SJSA1 (cell line): Measurements from ENCODE around the gene MMAB. TPM values are rescaled to one million over a fixed set of nuclear protein-coding genes. Genes with fewer than 3 reads are reported as not detected.

Experiments used
- DNase-seq, 2 experiments: peaks; one replicate each; pipeline ENCODE4 v3.0.0-alpha.2; 2015 to 2020; ENCODE audit warnings: low spot score in 2 of 2, low read depth in 1 of 2
- H3K27ac ChIP-seq: fragments of 250-450 bp; sonication (Bioruptor Pico); 2 replicates; pipeline ENCODE4 v1.5.1; 2020; ENCODE audit warnings: mild to moderate bottlenecking, moderate library complexity
- H3K27me3 ChIP-seq: fragments of 250-450 bp; sonication (Bioruptor Pico); replicated peaks from 2 replicates; pipeline ENCODE4 v1.5.1; 2020; ENCODE audit warnings: mild to moderate bottlenecking, moderate library complexity
- H3K36me3 ChIP-seq: fragments of 250-450 bp; sonication (Bioruptor Pico); 2 replicates; pipeline ENCODE4 v1.5.1; 2020; ENCODE audit warnings: mild to moderate bottlenecking
- H3K4me1 ChIP-seq: fragments of 250-450 bp; sonication (Bioruptor Pico); replicated peaks from 2 replicates; pipeline ENCODE4 v1.6.1; 2021; ENCODE audit warnings: mild to moderate bottlenecking
- H3K4me3 ChIP-seq: fragments of 250-450 bp; sonication (Bioruptor Pico); 2 replicates; pipeline ENCODE4 v1.5.1; 2020; ENCODE audit warnings: mild to moderate bottlenecking
- H3K9me3 ChIP-seq: fragments of 250-450 bp; sonication (Bioruptor Pico); replicated peaks from 2 replicates; pipeline ENCODE4 v1.5.1; 2020; ENCODE audit warnings: mild to moderate bottlenecking
- total RNA-seq: library from RNA; depleted of rRNA; stranded (reverse); fragments of >200 nt; shearing (Covaris generic); gene quantifications from 2 replicates; pipeline ENCODE4 v1.2.3, GENCODE V29; 2014

MMAB gene
- total RNA-seq, 1 experiment from 2014 or later = 33.3 TPM

DNA sequence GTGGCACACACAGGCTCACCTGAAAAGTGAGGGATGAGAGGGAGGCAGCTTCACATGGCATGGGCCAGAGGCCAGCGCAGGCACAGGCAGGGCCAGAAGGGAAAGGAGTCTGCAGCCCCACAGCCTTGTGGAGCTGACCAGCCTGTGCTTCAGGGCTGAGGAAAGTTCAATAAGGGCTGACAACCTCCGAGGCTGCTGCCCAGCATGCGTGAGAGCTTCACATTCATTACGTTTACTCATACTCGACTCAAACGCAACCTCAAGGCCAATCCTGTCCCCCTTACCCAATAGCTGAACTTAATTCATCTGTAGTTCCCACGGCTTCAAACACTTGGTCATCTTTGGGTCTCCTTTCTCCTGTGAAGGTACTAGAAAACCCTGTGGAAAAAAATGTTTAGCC, 4.8 kb downstream of the MMAB start:
- DNase-seq = no peak
- Histone ChIP-seq H3K36me3 (peaks cover 7% of the 10 kb centered on the region), H3K4me1 (peaks cover 9% of the 10 kb centered on the region), H3K4me3 (no peak overlapping the region), H3K9me3 (no peaks in the 10 kb centered on the region), H3K27ac (no peak overlapping the region), H3K27me3 (no peaks in the 10 kb centered on the region)

DNA sequence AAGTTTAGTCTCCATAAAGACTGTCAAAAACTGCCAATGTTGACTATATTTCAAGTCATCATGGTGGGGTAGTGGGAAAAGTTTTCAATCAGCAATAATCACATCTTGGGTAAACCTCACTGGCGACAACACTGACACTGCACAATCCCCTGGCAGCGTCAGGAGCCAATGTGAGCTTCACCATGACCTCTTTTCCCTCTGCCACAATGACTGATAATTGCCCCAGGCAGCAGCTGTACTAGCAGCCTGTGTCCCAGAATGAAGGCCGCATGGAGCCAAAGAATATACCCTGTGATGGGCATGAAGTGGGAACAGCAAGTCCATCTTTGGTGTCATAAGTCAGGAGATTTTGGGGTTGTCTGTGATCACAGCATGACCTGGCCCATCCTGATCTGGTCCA, 5.3 kb downstream of the MMAB start:
- H3K36me3 ChIP-seq = peaks cover 9% of the 10 kb centered on the region
- no peak overlapping the region for H3K27ac ChIP-seq
- peaks cover 6% of the 10 kb centered on the region for H3K4me1 ChIP-seq
- no peak overlapping the region for H3K4me3 ChIP-seq
- no peaks in the 10 kb centered on the region for H3K27me3 ChIP-seq
- no peaks in the 10 kb centered on the region for H3K9me3 ChIP-seq
- DNase-seq = no peak

- DNase-seq = no peak
- Histone ChIP-seq H3K36me3 (peaks cover 9% of the 10 kb centered on the region), H3K27ac (no peak overlapping the region), H3K27me3 (no peaks in the 10 kb centered on the region), H3K4me3 (no peak overlapping the region), H3K9me3 (no peaks in the 10 kb centered on the region), H3K4me1 (no peaks in the 10 kb centered on the region)
These were observed 6.0 kb downstream of the MMAB start for GRCh38 chr12:109567296-109567695.

- H3K27me3 ChIP-seq = no peaks in the 10 kb centered on the region
- no peaks in the 10 kb centered on the region for H3K9me3 ChIP-seq
- no peak for DNase-seq
- H3K27ac ChIP-seq = no peak overlapping the region
- no peak overlapping the region for H3K4me3 ChIP-seq
- H3K4me1 ChIP-seq = no peaks in the 10 kb centered on the region
- peaks cover 9% of the 10 kb centered on the region for H3K36me3 ChIP-seq
These were observed 6.9 kb downstream of the MMAB start for GRCh38 chr12:109566424-109566823.

DNA sequence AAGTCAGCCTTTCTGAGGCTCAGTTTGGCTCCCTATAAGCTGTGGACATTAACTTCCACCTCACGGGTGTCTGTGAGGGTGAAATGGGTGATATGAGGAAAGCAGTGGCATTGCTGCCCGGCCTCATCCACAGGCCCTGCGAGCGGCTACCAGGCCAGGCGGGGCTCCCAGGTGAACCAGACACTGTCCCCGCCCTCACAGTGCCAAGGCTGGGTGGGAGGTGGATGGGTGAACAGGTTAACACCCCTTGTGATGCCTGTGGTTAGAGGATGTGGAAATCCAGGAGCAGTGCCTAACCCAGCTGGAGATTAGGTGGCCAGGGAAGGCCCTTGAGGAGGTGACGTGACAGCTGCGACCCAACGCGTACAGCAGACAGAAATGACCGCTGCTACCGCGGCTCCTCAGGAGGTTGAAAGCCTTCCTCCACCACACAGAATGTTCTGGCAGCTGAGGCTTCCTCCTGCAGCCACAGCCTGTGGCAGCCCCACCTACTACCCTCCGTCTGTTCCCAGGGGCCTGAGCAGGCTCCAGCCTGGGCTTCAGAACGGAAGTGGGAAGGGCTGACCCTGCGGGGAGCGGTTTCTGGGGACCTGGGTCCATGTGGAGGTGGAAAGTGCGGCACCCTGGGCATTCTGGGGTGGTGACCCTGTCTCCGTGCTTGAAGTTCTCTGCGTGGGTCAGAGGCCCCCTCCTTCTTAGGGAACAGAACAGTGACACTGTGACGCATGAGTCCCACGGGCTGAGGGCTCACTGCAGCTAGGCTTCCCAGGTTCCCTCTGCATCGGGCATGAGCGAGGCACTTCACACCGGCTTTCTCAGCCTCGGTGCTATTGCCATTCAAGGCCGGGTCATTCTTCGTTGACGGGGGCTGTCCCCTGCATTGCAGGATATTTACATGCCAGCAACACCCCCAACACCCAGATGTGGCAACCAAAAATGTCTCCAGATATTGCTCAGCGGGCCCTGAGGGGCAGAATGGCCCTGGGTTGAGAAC, 9.7 kb downstream of the MMAB start:
- Histone ChIP-seq H3K27me3 (no peaks in the 10 kb centered on the region), H3K36me3 (peaks cover 9% of the 10 kb centered on the region), H3K9me3 (no peaks in the 10 kb centered on the region), H3K27ac (no peak overlapping the region), H3K4me3 (no peak overlapping the region), H3K4me1 (no peaks in the 10 kb centered on the region)
- DNase-seq = no peak

DNA sequence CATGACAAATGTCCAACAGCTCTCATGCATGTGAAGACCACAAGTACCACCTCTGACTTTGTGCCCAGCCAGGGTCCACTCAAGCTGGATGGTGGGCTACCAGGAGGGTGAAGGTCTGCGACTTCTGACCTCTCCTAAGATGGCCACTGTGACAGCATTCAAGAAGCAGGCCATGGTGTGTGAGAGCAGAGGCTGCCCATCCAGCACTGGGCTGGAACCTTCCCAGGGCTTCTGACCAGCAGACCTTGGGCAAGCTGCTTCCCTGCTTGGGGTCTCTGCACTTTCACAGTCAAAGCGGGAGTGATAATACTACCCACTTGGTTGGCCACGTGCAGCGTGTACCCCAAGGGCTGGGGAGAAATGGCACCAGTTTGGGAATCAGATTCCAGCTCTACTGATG, 10.4 kb downstream of the MMAB start:
- H3K36me3 ChIP-seq = peaks cover 5% of the 10 kb centered on the region; the same call in 1 of the 2 replicates
- no peak for DNase-seq
- H3K4me3 ChIP-seq = no peak overlapping the region
- no peak overlapping the region for H3K27ac ChIP-seq
- no peaks in the 10 kb centered on the region for H3K9me3 ChIP-seq
- H3K4me1 ChIP-seq = no peaks in the 10 kb centered on the region
- H3K27me3 ChIP-seq = no peaks in the 10 kb centered on the region

DNA sequence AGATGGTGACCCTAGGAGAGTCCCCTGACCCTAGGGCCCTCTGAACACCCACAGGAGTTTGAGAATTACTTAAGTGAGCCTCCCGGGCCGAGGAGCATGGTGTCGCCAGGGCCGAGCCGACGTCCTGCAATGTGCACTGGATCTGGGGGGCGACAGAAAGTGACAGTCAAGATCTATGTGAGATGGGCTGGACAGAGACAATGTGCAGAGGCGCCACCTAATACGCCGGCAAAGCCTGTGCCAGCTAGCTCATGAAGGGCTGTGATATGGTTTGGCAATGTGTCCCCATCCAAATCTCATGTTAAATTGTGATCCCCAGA, 11.6 kb downstream of the MMAB start:
- peaks cover 5% of the 10 kb centered on the region; the same call in 1 of the 2 replicates for H3K36me3 ChIP-seq

DNA sequence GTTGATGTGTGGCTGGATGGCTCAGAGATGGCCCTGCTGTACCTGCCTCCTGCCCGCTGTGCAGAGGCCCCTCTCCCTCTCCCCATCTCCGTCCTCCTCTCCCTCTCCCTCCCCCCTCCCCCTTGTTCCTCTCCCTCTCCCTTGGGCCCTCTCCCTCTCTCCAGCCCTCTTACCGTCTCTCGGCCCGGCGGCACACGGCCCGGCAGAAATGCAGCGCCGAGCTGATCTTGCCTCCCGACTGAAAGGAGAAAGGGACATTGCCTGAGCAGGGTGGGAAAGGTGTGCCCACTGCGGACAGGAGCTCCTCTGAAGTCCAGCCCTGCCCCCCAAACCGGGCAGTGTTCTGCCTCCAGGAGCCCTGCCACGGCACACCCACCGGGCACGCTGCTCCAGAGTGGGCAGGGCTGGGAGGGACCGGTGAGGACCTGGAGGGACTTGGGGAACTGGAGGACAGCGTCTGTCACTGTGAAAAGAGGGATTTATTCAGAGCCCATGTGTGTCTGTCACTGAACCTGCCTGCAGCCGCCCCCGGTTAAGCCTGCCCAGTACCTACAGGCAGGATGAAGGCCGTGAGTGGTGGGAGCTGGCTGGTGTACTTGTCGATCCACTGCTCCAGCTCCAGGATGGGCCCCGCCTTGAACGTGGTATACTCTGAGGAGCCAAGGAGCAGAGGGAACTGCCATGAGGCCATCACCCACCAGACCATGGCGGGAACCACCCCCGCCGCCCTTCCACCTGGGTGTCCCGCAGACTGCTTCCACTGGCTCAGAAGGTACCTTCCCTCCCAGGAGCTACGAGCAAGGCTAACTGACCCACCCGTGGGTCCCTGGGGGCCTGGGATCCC, 12.2 kb downstream of the MMAB start:
- H3K27me3 ChIP-seq = no peaks in the 10 kb centered on the region
- DNase-seq = no peak
- H3K4me1 ChIP-seq = no peaks in the 10 kb centered on the region
- peaks cover 5% of the 10 kb centered on the region; the same call in 1 of the 2 replicates for H3K36me3 ChIP-seq
- H3K27ac ChIP-seq = no peak overlapping the region
- no peak overlapping the region for H3K4me3 ChIP-seq
- H3K9me3 ChIP-seq = no peaks in the 10 kb centered on the region

More for the DNA sequence above, 11.6 kb downstream of the MMAB start:
- no peaks in the 10 kb centered on the region for H3K9me3 ChIP-seq
- no peaks in the 10 kb centered on the region for H3K4me1 ChIP-seq
- H3K4me3 ChIP-seq = no peak overlapping the region
- no peak for DNase-seq
- no peak overlapping the region for H3K27ac ChIP-seq
- no peaks in the 10 kb centered on the region for H3K27me3 ChIP-seq

GRCh38 chr12:109559601-109560000, 13.7 kb downstream of the MMAB start:
- Histone ChIP-seq H3K27me3 (0 out of 2 replicates have a peak, but pooled peaks cover 3% of the 10 kb centered on the region), H3K4me1 (no peaks in the 10 kb centered on the region), H3K27ac (no peak overlapping the region), H3K9me3 (no peaks in the 10 kb centered on the region), H3K4me3 (no peak overlapping the region), H3K36me3 (peaks cover 5% of the 10 kb centered on the region; the same call in 1 of the 2 replicates)
- DNase-seq = no peak

- Histone ChIP-seq H3K36me3 (peaks cover 5% of the 10 kb centered on the region; the same call in 1 of the 2 replicates), H3K4me1 (no peaks in the 10 kb centered on the region)
- no peak for DNase-seq
These were observed 14.2 kb downstream of the MMAB start for GRCh38 chr12:109559200-109559505.

DNA sequence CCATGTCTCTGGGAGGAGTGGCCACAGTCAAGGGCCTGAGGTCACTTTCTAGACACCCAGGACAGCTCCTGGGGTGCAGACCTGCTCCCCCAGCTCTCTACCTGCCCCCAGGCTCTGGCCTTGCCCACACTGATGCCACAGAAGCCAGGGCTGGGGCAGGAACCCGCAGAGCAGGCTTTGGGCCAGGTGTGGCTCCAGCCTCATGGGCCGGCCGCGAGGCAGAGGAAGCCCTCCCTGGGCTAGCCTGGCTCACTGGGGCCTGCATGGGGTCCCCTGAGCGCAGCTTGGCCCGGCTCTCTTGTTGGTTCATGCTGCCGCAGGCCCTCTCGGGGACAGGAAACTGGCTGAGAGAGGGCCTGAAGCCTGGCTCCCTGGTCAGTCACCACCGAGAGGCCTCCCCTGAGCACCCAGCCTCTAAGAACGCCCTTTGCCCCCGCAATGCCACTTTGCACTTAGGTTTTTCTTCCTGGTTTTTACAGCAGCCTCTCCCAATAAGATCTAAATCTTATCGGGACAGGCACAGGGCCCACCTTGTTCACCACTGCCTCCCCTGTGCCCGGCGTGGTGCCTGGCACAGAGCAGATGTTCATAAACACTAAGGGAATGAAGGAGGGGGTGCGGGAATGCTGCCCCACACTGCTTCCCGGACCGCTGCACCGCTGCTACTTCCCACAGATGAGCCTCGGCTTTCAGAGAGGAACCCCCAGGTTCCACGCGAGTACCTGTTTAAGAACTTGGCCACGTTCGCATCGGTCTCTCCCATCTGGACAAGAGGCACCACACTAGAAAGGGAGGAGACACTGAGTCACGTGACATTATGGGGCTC, 14.7 kb downstream of the MMAB start:
- Histone ChIP-seq H3K27me3 (peaks cover 10% of the 10 kb centered on the region; the same call in 1 of the 2 replicates), H3K36me3 (peaks cover 3% of the 10 kb centered on the region; the same call in 1 of the 2 replicates), H3K4me1 (no peaks in the 10 kb centered on the region), H3K27ac (no peak overlapping the region), H3K9me3 (no peaks in the 10 kb centered on the region), H3K4me3 (no peak overlapping the region)
- DNase-seq = no peak

More at GRCh38 chr12:109559200-109559505, 14.2 kb downstream of the MMAB start:
- no peaks in the 10 kb centered on the region for H3K9me3 ChIP-seq
- H3K27me3 ChIP-seq = 0 out of 2 replicates have a peak, but pooled peaks cover 5% of the 10 kb centered on the region
- no peak overlapping the region for H3K27ac ChIP-seq
- H3K4me3 ChIP-seq = no peak overlapping the region

GRCh38 chr12:109557805-109558204, 15.5 kb downstream of the MMAB start:
- Histone ChIP-seq H3K36me3 (no peaks in the 10 kb centered on the region), H3K27me3 (peaks cover 10% of the 10 kb centered on the region; the same call in 1 of the 2 replicates), H3K27ac (no peak overlapping the region), H3K4me3 (no peak overlapping the region), H3K9me3 (no peaks in the 10 kb centered on the region), H3K4me1 (no peaks in the 10 kb centered on the region)
- no peak for DNase-seq

GRCh38 chr12:109557200-109557599, 16.1 kb downstream of the MMAB start:
- no peaks in the 10 kb centered on the region for H3K4me1 ChIP-seq
- no peaks in the 10 kb centered on the region for H3K9me3 ChIP-seq
- no peak overlapping the region for H3K27ac ChIP-seq
- peaks cover 10% of the 10 kb centered on the region; the same call in 1 of the 2 replicates for H3K27me3 ChIP-seq
- H3K36me3 ChIP-seq = no peaks in the 10 kb centered on the region
- DNase-seq = no peak
- no peak overlapping the region for H3K4me3 ChIP-seq
